Measurements from ENCODE around the gene CACNA1H. TPM values are rescaled to one million over a fixed set of nuclear protein-coding genes. Genes with fewer than 3 reads are reported as not detected.

Gene CACNA1H
- total and polyA plus RNA-seq, 2 of the 8 experiments (the other 6 are each of a cell fraction or from before 2014, with no cell fraction given): 14.0 to 28.7 TPM

DNA sequence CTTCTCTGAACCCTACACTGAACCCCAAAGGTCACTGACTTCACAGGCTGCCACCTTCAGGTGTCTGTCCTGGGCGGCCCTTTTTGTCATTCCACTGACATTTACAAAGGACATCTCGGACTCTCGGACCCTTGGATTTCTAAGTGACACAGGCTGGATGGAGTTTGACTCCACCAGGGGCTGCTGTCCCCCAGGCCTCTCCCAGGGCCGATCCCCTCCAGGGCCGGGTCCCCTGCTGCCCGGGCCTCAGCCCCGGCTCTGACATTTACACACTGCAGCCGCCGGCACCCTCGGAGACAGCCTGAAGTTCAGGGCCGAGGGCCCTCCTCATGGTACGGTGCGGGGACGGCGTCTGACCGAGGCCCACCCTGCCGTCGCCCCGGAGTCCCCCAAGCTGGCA, 24.1 kb downstream of the CACNA1H start:
- CTCF ChIA-PET (ENCODE audit: partially characterized antibody): interaction anchor here (1.5 kb wide), 1 partner anchor 34 kb away, joined by 3 read pairs; no protein-coding TSS in a partner anchor
- POLR2A ChIA-PET (ENCODE audit: partially characterized antibody): interaction anchor here (0.5 kb wide), 1 partner anchor 66 kb away, joined by 3 read pairs; no protein-coding TSS in a partner anchor
- TF ChIP-seq TCF12 (IDR thresholded peaks at IDR 0.05; ENCODE audit: low read depth, low read length) (no peak), SP1 (IDR thresholded peaks at IDR 0.05; ENCODE audit: low read depth, low read length) (no peak), FOSL1 (IDR thresholded peaks at IDR 0.05; ENCODE audit: insufficient read depth, low read depth, low read length) (no peak), EGR1 (IDR thresholded peaks at IDR 0.05; ENCODE audit: borderline replicate concordance, low read depth, low read length) (no peak), KDM5A (IDR thresholded peaks at IDR 0.05; ENCODE audit: low read length) (no peak), KDM1A (IDR thresholded peaks at IDR 0.05; ENCODE audit: borderline replicate concordance, low read length) (no peak)
- TF ChIP-seq, protein P1, sequence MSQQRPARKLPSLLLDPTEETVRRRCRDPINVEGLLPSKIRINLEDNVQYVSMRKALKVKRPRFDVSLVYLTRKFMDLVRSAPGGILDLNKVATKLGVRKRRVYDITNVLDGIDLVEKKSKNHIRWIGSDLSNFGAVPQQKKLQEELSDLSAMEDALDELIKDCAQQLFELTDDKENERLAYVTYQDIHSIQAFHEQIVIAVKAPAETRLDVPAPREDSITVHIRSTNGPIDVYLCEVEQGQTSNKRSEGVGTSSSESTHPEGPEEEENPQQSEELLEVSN (IDR thresholded peaks at IDR 0.05): no peak

More for the DNA sequence above, 24.1 kb downstream of the CACNA1H start:
- Histone ChIP-seq H4K20me1 (replicated peaks in 1 of 2; ENCODE audit: control insufficient read depth in 1 of 2, insufficient read depth in 2 of 2, low read length in 2 of 2) (peaks cover 10 to 26% of the 10 kb centered on the region in 2 experiments), H2BK20ac (ENCODE audit: low read length) (no peak overlapping the region), H2BK15ac (ENCODE audit: low read length) (no peak overlapping the region), H4K5ac (ENCODE audit: insufficient read length, low read depth, low read length) (no peak overlapping the region), H3K36me3 (ENCODE audit: control insufficient read depth in 2 of 4, insufficient read depth in 4 of 4, low read length in 3 of 4) (no peaks in the 10 kb centered on the region; a peak in 1 of 8 replicates), H3K79me2 (ENCODE audit: control insufficient read depth in 1 of 2, insufficient read depth in 2 of 2, low read length in 2 of 2) (no peaks in the 10 kb centered on the region; a peak in 1 of 4 replicates), H2AFZ (ENCODE audit: low read length) (no peak overlapping the region), H2AK5ac (ENCODE audit: low read depth, low read length) (no peak overlapping the region), H2BK120ac (replicated peaks; ENCODE audit: low read depth, low read length) (no peak overlapping the region), H3K23ac (ENCODE audit: insufficient read length) (no peak overlapping the region), H3K23me2 (ENCODE audit: low read depth, low read length) (no peaks in the 10 kb centered on the region), H3K4ac (replicated peaks; ENCODE audit: insufficient read length, low read depth, low read length) (no peak overlapping the region), H3K56ac (replicated peaks; ENCODE audit: insufficient read length, low read depth, low read length) (no peak overlapping the region), H3K9me3 (ENCODE audit: insufficient read depth in 2 of 2, low read depth in 1 of 2, low read length in 1 of 2) (no peaks in the 10 kb centered on the region), H4K91ac (replicated peaks; ENCODE audit: insufficient read length, low read length) (no peak overlapping the region), H2BK12ac (ENCODE audit: low read depth, low read length) (no peak overlapping the region), H3K9ac (replicated peaks in 1 of 4; ENCODE audit: extremely low read depth in 1 of 4, low read depth in 3 of 4, low read length in 3 of 4) (no peak overlapping the region), H3K4me2 (ENCODE audit: insufficient read depth in 1 of 2, low read depth in 2 of 2, low read length in 2 of 2) (no peak overlapping the region), H3K14ac (ENCODE audit: insufficient read length) (no peak overlapping the region), H3K27ac (ENCODE audit: low read depth, low read length) (no peak overlapping the region), H3K18ac (ENCODE audit: extremely low read depth, low read length) (no peak overlapping the region), H3K4me3 (ENCODE audit: extremely low read depth in 1 of 4, insufficient read depth in 2 of 4, low read depth in 3 of 4, low read length in 4 of 4) (no peak overlapping the region), H3K27me3 (replicated peaks in 1 of 4; ENCODE audit: control insufficient read depth in 3 of 4, extremely low read depth in 1 of 4, insufficient read depth in 3 of 4, low read length in 3 of 4) (no peaks in the 10 kb centered on the region), H2BK5ac (ENCODE audit: low read depth, low read length) (no peak overlapping the region), H3K79me1 (ENCODE audit: low read depth, low read length) (no peaks in the 10 kb centered on the region; the same call in none of the 2 replicates), H4K8ac (ENCODE audit: extremely low read depth, insufficient read depth, low read length) (no peak overlapping the region), H3K4me1 (replicated peaks in 1 of 4; ENCODE audit: control insufficient read depth in 3 of 4, insufficient read depth in 4 of 4, low read length in 3 of 4) (no peaks in the 10 kb centered on the region; a peak in 1 of 7 replicates)
- no peak for FAIRE-seq
- 91% methylated on average over 19 of the region's 19 CpGs; no CpG with 5 or more reads in 1 of the 2 experiments for WGBS, 2 experiments (ENCODE audit: extremely low coverage in 1 of 2, insufficient coverage in 1 of 2, insufficient read length in 1 of 2, insufficient replicate concordance in 2 of 2, low coverage in 1 of 2, low lambda C conversion rate in 2 of 2, missing lambda C conversion rate in 1 of 2)
- no peak for DNase-seq (ENCODE audit: low read depth in 1 of 2, low spot score in 2 of 2)
